ENCODE results near the gene CDKAL1. TPM values are rescaled to one million over a fixed set of nuclear protein-coding genes. Genes with fewer than 3 reads are reported as not detected.
"Not testable (repeated sequence)": the region's sequence is repeated elsewhere in the genome, so short reads cannot be mapped to it uniquely, and the experiment has no call there.

Gene CDKAL1
- total RNA-seq, 1 experiment from 2014 or later = 16.1 TPM

DNA sequence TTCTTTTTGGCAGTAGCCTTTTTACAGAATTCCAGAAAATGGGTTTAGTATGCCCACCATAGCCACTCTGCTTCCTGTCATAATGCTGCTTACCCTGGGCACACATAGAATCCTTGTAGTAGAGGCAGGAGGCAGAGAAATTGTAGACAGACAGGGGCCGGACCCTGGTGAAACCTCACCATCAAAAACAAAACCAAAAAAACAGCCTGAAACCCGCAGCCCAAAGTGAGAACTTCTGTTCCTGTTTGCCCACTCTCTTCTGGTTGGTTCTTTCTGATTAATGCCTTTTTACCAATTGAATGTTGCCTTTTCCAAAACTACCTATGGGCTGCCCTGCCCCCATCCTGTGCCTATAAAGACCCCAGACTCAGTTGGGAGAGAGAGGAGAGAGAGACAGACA, 188.2 kb downstream of the CDKAL1 start:
- Histone ChIP-seq H3K27ac (no peak overlapping the region), H2AFZ (no peak overlapping the region), H3K9me3 (ENCODE audit: insufficient read depth, low read depth) (no peaks in the 10 kb centered on the region), H3K36me3 (ENCODE audit: low read depth) (no peaks in the 10 kb centered on the region), H4K20me1 (ENCODE audit: insufficient read depth) (no peaks in the 10 kb centered on the region), H3K27me3 (ENCODE audit: insufficient read depth, low read depth) (no peaks in the 10 kb centered on the region), H3F3A (ENCODE audit: insufficient read depth, low read depth) (no peaks in the 10 kb centered on the region), H3K4me1 (replicated peaks; ENCODE audit: insufficient read depth) (no peaks in the 10 kb centered on the region), H3K4me2 (no peak overlapping the region), H3K9me2 (ENCODE audit: insufficient read depth) (no peaks in the 10 kb centered on the region), H3K4me3 (no peak overlapping the region), H3K79me2 (ENCODE audit: low read depth) (no peaks in the 10 kb centered on the region)
- no TSS peak for BruUV-seq (replicated peaks)
- intact Hi-C loops (cut with micrococcal nuclease; ENCODE audit: unreplicated experiment) = no loop called here
- TF ChIP-seq, protein P1, sequence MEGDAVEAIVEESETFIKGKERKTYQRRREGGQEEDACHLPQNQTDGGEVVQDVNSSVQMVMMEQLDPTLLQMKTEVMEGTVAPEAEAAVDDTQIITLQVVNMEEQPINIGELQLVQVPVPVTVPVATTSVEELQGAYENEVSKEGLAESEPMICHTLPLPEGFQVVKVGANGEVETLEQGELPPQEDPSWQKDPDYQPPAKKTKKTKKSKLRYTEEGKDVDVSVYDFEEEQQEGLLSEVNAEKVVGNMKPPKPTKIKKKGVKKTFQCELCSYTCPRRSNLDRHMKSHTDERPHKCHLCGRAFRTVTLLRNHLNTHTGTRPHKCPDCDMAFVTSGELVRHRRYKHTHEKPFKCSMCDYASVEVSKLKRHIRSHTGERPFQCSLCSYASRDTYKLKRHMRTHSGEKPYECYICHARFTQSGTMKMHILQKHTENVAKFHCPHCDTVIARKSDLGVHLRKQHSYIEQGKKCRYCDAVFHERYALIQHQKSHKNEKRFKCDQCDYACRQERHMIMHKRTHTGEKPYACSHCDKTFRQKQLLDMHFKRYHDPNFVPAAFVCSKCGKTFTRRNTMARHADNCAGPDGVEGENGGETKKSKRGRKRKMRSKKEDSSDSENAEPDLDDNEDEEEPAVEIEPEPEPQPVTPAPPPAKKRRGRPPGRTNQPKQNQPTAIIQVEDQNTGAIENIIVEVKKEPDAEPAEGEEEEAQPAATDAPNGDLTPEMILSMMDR (conservative IDR thresholded peaks at IDR 0.05) = no peak
- TF ChIP-seq EZH2 (IDR thresholded peaks at IDR 0.05; ENCODE audit: low read depth) = no peak
- ChIA-PET POLR2A (ENCODE audit: unreplicated experiment) (no interaction called here), CTCF (no interaction called here)
- DNase-seq = no peak

DNA sequence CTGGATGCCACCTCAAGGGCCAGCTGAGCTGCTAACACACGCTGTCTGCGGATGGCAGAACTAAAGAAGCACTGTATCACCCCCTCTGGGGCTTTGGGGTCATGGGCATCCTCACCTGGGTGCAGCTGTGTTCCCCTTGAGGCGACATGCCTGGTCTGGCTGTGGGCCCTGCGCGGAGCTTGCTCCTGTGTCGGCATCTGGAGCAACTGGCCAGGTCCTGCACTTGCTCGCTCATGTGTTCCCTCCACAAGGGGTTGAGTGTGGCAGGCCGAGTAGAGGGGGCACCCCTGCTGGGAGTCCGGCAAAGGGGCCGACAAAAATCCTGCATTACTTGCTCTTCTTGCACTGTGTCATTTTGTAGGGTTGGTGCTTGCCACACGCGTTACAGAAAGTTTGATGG, 189.0 kb downstream of the CDKAL1 start:
- POLR2A ChIA-PET (ENCODE audit: unreplicated experiment) = no interaction called here
- no TSS peak for BruUV-seq (replicated peaks)
- TF ChIP-seq EZH2 (IDR thresholded peaks at IDR 0.05; ENCODE audit: low read depth) = no peak
- TF ChIP-seq, protein P1 (conservative IDR thresholded peaks at IDR 0.05) = no peak
- no peaks in the 10 kb centered on the region for H4K20me1 ChIP-seq (ENCODE audit: insufficient read depth)
- H3K36me3 ChIP-seq (ENCODE audit: low read depth) = no peaks in the 10 kb centered on the region
- H3K9me3 ChIP-seq (ENCODE audit: insufficient read depth, low read depth) = no peaks in the 10 kb centered on the region
- no peaks in the 10 kb centered on the region for H3K4me1 ChIP-seq (replicated peaks; ENCODE audit: insufficient read depth)
- no peak overlapping the region for H3K4me3 ChIP-seq
- no peaks in the 10 kb centered on the region for H3K27me3 ChIP-seq (ENCODE audit: insufficient read depth, low read depth)
- no peaks in the 10 kb centered on the region for H3F3A ChIP-seq (ENCODE audit: insufficient read depth, low read depth)
- DNase-seq = no peak
- H3K27ac ChIP-seq = no peak overlapping the region
- intact Hi-C loops (cut with micrococcal nuclease; ENCODE audit: unreplicated experiment) = no loop called here
- no peaks in the 10 kb centered on the region for H3K79me2 ChIP-seq (ENCODE audit: low read depth)
- CTCF ChIA-PET = no interaction called here
- H3K9me2 ChIP-seq (ENCODE audit: insufficient read depth) = no peaks in the 10 kb centered on the region
- H2AFZ ChIP-seq = no peak overlapping the region
- no peak overlapping the region for H3K4me2 ChIP-seq

DNA sequence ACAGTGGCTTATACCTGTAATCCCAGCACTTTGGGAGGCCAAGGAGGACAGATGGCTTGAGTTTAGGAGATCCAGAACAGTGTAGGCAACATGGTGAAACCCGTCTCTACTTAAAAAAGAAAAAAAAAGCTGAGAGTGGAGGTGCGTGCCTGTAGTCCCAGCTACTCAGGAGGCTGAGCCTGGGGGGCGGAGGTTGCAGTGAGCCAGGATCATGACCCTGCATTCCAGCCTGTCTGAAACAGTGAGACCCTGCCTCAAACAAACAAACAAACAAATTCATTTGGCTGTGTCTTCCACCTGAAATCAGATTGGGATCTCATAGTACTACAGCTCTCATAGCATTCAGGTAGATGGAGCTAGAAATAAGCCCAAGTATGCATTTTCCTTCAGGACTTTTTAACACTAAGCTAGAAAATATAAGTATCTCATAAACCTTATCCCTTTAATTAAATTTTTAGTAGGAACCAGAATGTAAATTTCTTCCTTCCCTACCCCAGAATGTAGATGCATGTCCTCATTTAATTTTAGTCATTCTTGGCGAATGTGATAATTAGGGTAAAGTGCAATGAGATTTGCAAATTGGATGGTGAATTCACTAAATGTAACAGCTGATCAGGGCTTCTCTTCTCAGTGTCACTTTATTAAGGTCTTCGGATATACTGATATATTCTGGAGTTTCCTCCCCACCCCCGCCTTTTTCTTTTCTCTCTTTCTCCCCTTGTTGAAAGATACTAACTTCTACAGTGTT, 190.4 kb downstream of the CDKAL1 start:
- Histone ChIP-seq H3K4me3 (no peak overlapping the region), H3K79me2 (ENCODE audit: low read depth) (no peaks in the 10 kb centered on the region), H3F3A (ENCODE audit: insufficient read depth, low read depth) (no peaks in the 10 kb centered on the region), H2AFZ (no peak overlapping the region), H3K9me3 (ENCODE audit: insufficient read depth, low read depth) (no peaks in the 10 kb centered on the region), H3K27me3 (ENCODE audit: insufficient read depth, low read depth) (no peaks in the 10 kb centered on the region), H4K20me1 (ENCODE audit: insufficient read depth) (no peaks in the 10 kb centered on the region), H3K4me2 (no peak overlapping the region), H3K9me2 (ENCODE audit: insufficient read depth) (no peaks in the 10 kb centered on the region), H3K27ac (no peak overlapping the region), H3K4me1 (replicated peaks; ENCODE audit: insufficient read depth) (no peaks in the 10 kb centered on the region), H3K36me3 (ENCODE audit: low read depth) (no peaks in the 10 kb centered on the region)
- DNase-seq = no peak
- no peak for TF ChIP-seq EZH2 (IDR thresholded peaks at IDR 0.05; ENCODE audit: low read depth)
- TF ChIP-seq, protein P1 (conservative IDR thresholded peaks at IDR 0.05) = no peak
- intact Hi-C loops (cut with micrococcal nuclease; ENCODE audit: unreplicated experiment) = no loop called here
- BruUV-seq (replicated peaks) = no TSS peak
- ChIA-PET POLR2A (ENCODE audit: unreplicated experiment) (no interaction called here), CTCF (no interaction called here)

DNA sequence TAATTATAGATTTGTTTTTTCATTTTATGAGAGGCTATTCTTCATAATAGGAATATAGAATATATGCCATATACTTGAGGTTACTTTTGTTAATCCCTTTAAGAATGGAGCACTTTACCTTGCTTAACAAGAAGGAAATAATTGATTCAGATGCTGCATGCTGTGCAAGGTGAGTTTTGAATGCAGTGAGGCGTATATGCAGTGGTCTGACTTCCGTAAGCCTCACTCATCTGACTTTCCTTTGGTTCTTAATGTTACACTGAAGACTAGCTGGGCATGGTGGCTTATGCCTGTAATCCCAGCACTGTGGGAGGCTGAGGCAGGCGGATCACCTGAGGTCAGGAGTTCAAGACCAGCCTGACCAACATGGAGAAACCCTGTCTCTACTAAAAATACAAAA, 191.0 kb downstream of the CDKAL1 start:
- BruUV-seq (replicated peaks); intact Hi-C loops (cut with micrococcal nuclease; ENCODE audit: unreplicated experiment); CTCF ChIA-PET; H3K4me1 ChIP-seq (replicated peaks; ENCODE audit: insufficient read depth); DNase-seq; H3K4me2 ChIP-seq; H4K20me1 ChIP-seq (ENCODE audit: insufficient read depth); H3K9me3 ChIP-seq (ENCODE audit: insufficient read depth, low read depth); H3K36me3 ChIP-seq (ENCODE audit: low read depth); H3K9me2 ChIP-seq (ENCODE audit: insufficient read depth); H3K27me3 ChIP-seq (ENCODE audit: insufficient read depth, low read depth); H2AFZ ChIP-seq; H3K79me2 ChIP-seq (ENCODE audit: low read depth); POLR2A ChIA-PET (ENCODE audit: unreplicated experiment); H3F3A ChIP-seq (ENCODE audit: insufficient read depth, low read depth); H3K4me3 ChIP-seq; H3K27ac ChIP-seq: not testable (repeated sequence)
